Osteoblast (primary cell): Measurements from ENCODE around the gene OR52I1. TPM values are rescaled to one million over a fixed set of nuclear protein-coding genes. Genes with fewer than 3 reads are reported as not detected.

Experiments used
- DNase-seq: peaks from one replicate; pipeline ENCODE4 v3.0.0; 2011; ENCODE audit warnings: low spot score, mixed read lengths; ENCODE audit not compliant: insufficient read length; ENCODE audit errors: missing footprints
- H2AFZ ChIP-seq: 2 replicates; pipeline ENCODE4 v1.6.0; 2011; ENCODE audit warnings: mild to moderate bottlenecking, low read length
- H3K27ac ChIP-seq: 2 replicates; pipeline ENCODE4 v1.5.1; 2011; ENCODE audit warnings: mild to moderate bottlenecking, low read depth, low read length, moderate library complexity
- H3K27me3 ChIP-seq: 2 replicates; pipeline ENCODE4 v1.6.0; 2012; ENCODE audit warnings: mild to moderate bottlenecking, control low read depth, inconsistent platforms, low read length, moderate library complexity; ENCODE audit not compliant: insufficient read depth
- H3K36me3 ChIP-seq: 2 replicates; pipeline ENCODE4 v1.5.1; 2011; ENCODE audit warnings: mild to moderate bottlenecking, low read length, control low read depth, moderate library complexity; ENCODE audit not compliant: insufficient read depth
- H3K4me1 ChIP-seq: 2 replicates; pipeline ENCODE4 v1.5.1; 2011; ENCODE audit warnings: mild to moderate bottlenecking, low read length, control low read depth, moderate library complexity; ENCODE audit not compliant: insufficient read depth
- H3K4me2 ChIP-seq: 2 replicates; pipeline ENCODE4 v1.6.0; 2011; ENCODE audit warnings: mild to moderate bottlenecking, low read length; ENCODE audit not compliant: insufficient read depth
- H3K4me3 ChIP-seq: fragments of 200-600 bp; sonication (generic); 3 replicates; pipeline ENCODE4 v1.5.1; 2012; ENCODE audit warnings: mild to moderate bottlenecking, low read length, inconsistent platforms; ENCODE audit not compliant: insufficient read depth
- H3K79me2 ChIP-seq: 2 replicates; pipeline ENCODE4 v1.6.0; 2012; ENCODE audit warnings: mild to moderate bottlenecking, low read length, control low read depth, inconsistent platforms; ENCODE audit not compliant: insufficient read depth
- H3K9me3 ChIP-seq: 2 replicates; pipeline ENCODE4 v1.5.1; 2011; ENCODE audit warnings: low read depth, low read length, control low read depth
- H4K20me1 ChIP-seq: 2 replicates; pipeline ENCODE4 v1.6.0; 2012; ENCODE audit warnings: mild to moderate bottlenecking, low read length, control low read depth; ENCODE audit not compliant: insufficient read depth
- CTCF ChIP-seq: IDR thresholded peaks from 2 replicates; pipeline ENCODE4 v1.5.1; 2011; ENCODE audit warnings: mild to moderate bottlenecking, low read depth, low read length, moderate library complexity; ENCODE audit errors: extremely low read depth
- total RNA-seq: library from RNA; depleted of rRNA; stranded (reverse); fragments of >200 nt; gene quantifications from 2 replicates; pipeline ENCODE4 v1.2.3, GENCODE V29; 2012

Gene OR52I1
- not detected in 2 replicates for total RNA-seq

- TF ChIP-seq CTCF = no peak
- no peak for DNase-seq
- peaks cover 4% of the 10 kb centered on the region for H3K36me3 ChIP-seq
- no peaks in the 10 kb centered on the region for H3K27me3 ChIP-seq
- H2AFZ ChIP-seq = no peak within 1 kb of the TSS
- H3K4me3 ChIP-seq = no peak within 1 kb of the TSS
- no peak within 1 kb of the TSS for H3K4me2 ChIP-seq
- H4K20me1 ChIP-seq = no peaks in the 10 kb centered on the region
- H3K9me3 ChIP-seq = no peaks in the 10 kb centered on the region
- no peak within 1 kb of the TSS for H3K27ac ChIP-seq
- H3K79me2 ChIP-seq = no peaks in the 10 kb centered on the region
- H3K4me1 ChIP-seq = no peaks in the 10 kb centered on the region
These were observed at the start of gene OR52I1 for GRCh38 chr11:4593739-4594138. TSS of gene OR52I1 (plus strand) at chr11:4594039. CDS start at chr11:4594039, 0 bp downstream.

GRCh38 chr11:4544891-4545290 lies 48.9 kb upstream of the OR52I1 start, which contains the start of gene OR52M1:
TSS of gene OR52M1 (plus strand) at chr11:4545191. CDS start at chr11:4545191, 0 bp downstream.
- Histone ChIP-seq H3K27ac (no peak within 1 kb of the TSS), H3K4me3 (no peak within 1 kb of the TSS), H3K79me2 (no peaks in the 10 kb centered on the region), H3K27me3 (no peaks in the 10 kb centered on the region), H4K20me1 (no peaks in the 10 kb centered on the region), H2AFZ (no peak within 1 kb of the TSS), H3K36me3 (no peaks in the 10 kb centered on the region), H3K4me1 (no peaks in the 10 kb centered on the region), H3K4me2 (no peak within 1 kb of the TSS), H3K9me3 (no peaks in the 10 kb centered on the region)
- TF ChIP-seq CTCF = no peak
- no peak for DNase-seq

- peak; percentile 6 for DNase-seq
- H3K4me1 ChIP-seq = no peaks in the 10 kb centered on the region
These were observed 47.0 kb upstream of the OR52I1 start for GRCh38 chr11:4546878-4547277.

GRCh38 chr11:4547416-4547815 lies 46.4 kb upstream of the OR52I1 start:
- Histone ChIP-seq H2AFZ (no peak overlapping the region), H3K9me3 (no peaks in the 10 kb centered on the region), H3K27me3 (no peaks in the 10 kb centered on the region), H3K4me3 (no peak overlapping the region), H3K36me3 (no peaks in the 10 kb centered on the region), H3K79me2 (no peaks in the 10 kb centered on the region), H4K20me1 (no peaks in the 10 kb centered on the region), H3K27ac (no peak overlapping the region), H3K4me1 (no peaks in the 10 kb centered on the region), H3K4me2 (no peak overlapping the region)
- DNase-seq = no peak
- TF ChIP-seq CTCF = no peak

More at GRCh38 chr11:4546878-4547277, 47.0 kb upstream of the OR52I1 start:
- H4K20me1 ChIP-seq = no peaks in the 10 kb centered on the region
- H2AFZ ChIP-seq = no peak overlapping the region
- H3K4me2 ChIP-seq = no peak overlapping the region
- H3K79me2 ChIP-seq = no peaks in the 10 kb centered on the region
- H3K27me3 ChIP-seq = no peaks in the 10 kb centered on the region
- H3K4me3 ChIP-seq = no peak overlapping the region
- no peaks in the 10 kb centered on the region for H3K9me3 ChIP-seq
- H3K27ac ChIP-seq = no peak overlapping the region
- no peak for TF ChIP-seq CTCF
- H3K36me3 ChIP-seq = no peaks in the 10 kb centered on the region
